Common myeloid progenitor, CD34-positive (primary cell): ENCODE data around the gene ADAMTS5.

Experiments used
- CTCF ChIA-PET: fragments of 350-600 bp; sonication (Branson Sonifier 250); formaldehyde crosslinking; loops from one replicate; lab custom pipeline; 2021; ENCODE audit warnings: antibody characterized with exemption; lab: Charles Lee
- POLR2A ChIA-PET: fragments of 350-600 bp; sonication (Branson Sonifier 250); formaldehyde crosslinking; loops from one replicate; lab custom pipeline; 2021; ENCODE audit warnings: antibody characterized with exemption; lab: Charles Lee
- DNase-seq, 3 donors: peaks; one replicate each; pipeline versions ENCODE4 v3.0.0 to v3.0.0-alpha.2; 2013
- H3K27ac ChIP-seq, 2 experiments: 1 replicate in 1 of 2; 2 replicates in 1 of 2; pipeline ENCODE4 v1.7.0; 2013; ENCODE audit warnings: inconsistent platforms in 2 of 2, low read length in 2 of 2, mild to moderate bottlenecking in 2 of 2, low read depth in 1 of 2, moderate library complexity in 1 of 2; ENCODE audit not compliant: severe bottlenecking in 2 of 2, insufficient read depth in 1 of 2, poor library complexity in 1 of 2
- H3K27me3 ChIP-seq, 5 experiments: replicated peaks in 2 of 5; 1 replicate in 3 of 5; 2 replicates in 2 of 5; pipeline versions ENCODE4 v1.6.1 to v1.7.0; 2013; ENCODE audit warnings: low read length in 4 of 5, mild to moderate bottlenecking in 2 of 5, moderate library complexity in 2 of 5, inconsistent platforms in 1 of 5; ENCODE audit not compliant: insufficient read depth in 5 of 5, control insufficient read depth in 4 of 5
- H3K36me3 ChIP-seq, 4 experiments: 1 replicate in 2 of 4; 2 replicates in 2 of 4; pipeline versions ENCODE4 v1.6.1 to v1.7.0; 2013; ENCODE audit warnings: low read length in 3 of 4, control low read depth in 1 of 4, mild to moderate bottlenecking in 1 of 4; ENCODE audit not compliant: control insufficient read depth in 4 of 4, insufficient read depth in 4 of 4
- H3K4me1 ChIP-seq, 4 experiments: 1 replicate in 3 of 4; 2 replicates in 1 of 4; pipeline versions ENCODE4 v1.6.1 to v1.7.1; 2013; ENCODE audit warnings: low read length in 3 of 4, mild to moderate bottlenecking in 3 of 4, control low read depth in 1 of 4, inconsistent platforms in 1 of 4, moderate library complexity in 1 of 4; ENCODE audit not compliant: control insufficient read depth in 4 of 4, insufficient read depth in 4 of 4; ENCODE audit errors: control extremely low read depth in 1 of 4
- H3K4me3 ChIP-seq, 7 experiments: 1 replicate in 4 of 7; 2 replicates in 3 of 7; pipeline versions ENCODE4 v1.5.1 to v1.7.0; 2013; ENCODE audit warnings: mild to moderate bottlenecking in 7 of 7, low read length in 6 of 7, moderate library complexity in 6 of 7, inconsistent platforms in 2 of 7, low read depth in 2 of 7, control low read depth in 1 of 7; ENCODE audit not compliant: insufficient read depth in 4 of 7, control insufficient read depth in 1 of 7; ENCODE audit errors: extremely low read depth in 1 of 7
- H3K9me3 ChIP-seq, 5 experiments: 1 replicate in 4 of 5; 2 replicates in 1 of 5; pipeline versions ENCODE4 v1.6.1 to v1.7.1; 2013; ENCODE audit warnings: low read length in 4 of 5, mild to moderate bottlenecking in 2 of 5, inconsistent platforms in 1 of 5, low read depth in 1 of 5, moderate library complexity in 1 of 5; ENCODE audit not compliant: control insufficient read depth in 4 of 5, insufficient read depth in 2 of 5; ENCODE audit errors: control extremely low read depth in 1 of 5
- WGBS: methylation state at CpG from one replicate; pipeline ENCODE4 v1.1.5; 2013; ENCODE audit not compliant: insufficient coverage; 5-methylcytosine and 5-hydroxymethylcytosine counted together

The ADAMTS5 gene

GRCh38 chr21:26923986-26924385 lies 42.9 kb downstream of the ADAMTS5 start:
- no peaks in the 10 kb centered on the region for H3K4me1 ChIP-seq
- no peak for DNase-seq
- no peak overlapping the region for H3K27ac ChIP-seq
- ChIA-PET POLR2A (no interaction called here), CTCF (no interaction called here)
- no peaks in the 10 kb centered on the region for H3K9me3 ChIP-seq
- 92% methylated on average over 10 of the region's 10 CpGs for WGBS
- H3K27me3 ChIP-seq = no peaks in the 10 kb centered on the region
- H3K4me3 ChIP-seq = no peak overlapping the region
- H3K36me3 ChIP-seq = no peaks in the 10 kb centered on the region

GRCh38 chr21:26920055-26920454 lies 46.8 kb downstream of the ADAMTS5 start:
- ChIA-PET CTCF (no interaction called here), POLR2A (no interaction called here)
- H3K4me3 ChIP-seq = no peak overlapping the region
- no peak overlapping the region for H3K27ac ChIP-seq
- no peak for DNase-seq
- H3K36me3 ChIP-seq = no peaks in the 10 kb centered on the region
- no peaks in the 10 kb centered on the region for H3K27me3 ChIP-seq
- H3K9me3 ChIP-seq = no peaks in the 10 kb centered on the region
- no peaks in the 10 kb centered on the region for H3K4me1 ChIP-seq

- Histone ChIP-seq H3K27ac (no peak overlapping the region), H3K27me3 (no peaks in the 10 kb centered on the region), H3K9me3 (peaks cover 0 to 2% (median 0%) of the 10 kb centered on the region in 5 experiments), H3K36me3 (no peaks in the 10 kb centered on the region), H3K4me1 (no peaks in the 10 kb centered on the region), H3K4me3 (no peak overlapping the region)
- POLR2A ChIA-PET = interaction anchor here (0.6 kb wide), 1 partner anchor 1108 kb away, joined by 5 read pairs; no protein-coding TSS in a partner anchor
- WGBS = 100% methylated on average over 4 of the region's 8 CpGs
- CTCF ChIA-PET = no interaction called here
- no peak for DNase-seq
Observed at GRCh38 chr21:26918323-26919079, 48.4 kb downstream of the ADAMTS5 start.

GRCh38 chr21:26916799-26917198 lies 50.1 kb downstream of the ADAMTS5 start:
- DNase-seq = no peak
- Histone ChIP-seq H3K9me3 (peaks cover 0 to 2% (median 0%) of the 10 kb centered on the region in 5 experiments), H3K36me3 (no peaks in the 10 kb centered on the region), H3K4me1 (no peaks in the 10 kb centered on the region), H3K27me3 (no peaks in the 10 kb centered on the region), H3K27ac (no peak overlapping the region), H3K4me3 (no peak overlapping the region)
- no CpG with 5 or more reads among the region's 2 CpGs for WGBS
- ChIA-PET POLR2A (no interaction called here), CTCF (no interaction called here)

GRCh38 chr21:26914557-26914956 lies 52.3 kb downstream of the ADAMTS5 start:
- Histone ChIP-seq H3K36me3 (no peaks in the 10 kb centered on the region), H3K9me3 (peaks cover 0 to 2% (median 0%) of the 10 kb centered on the region in 5 experiments), H3K4me3 (no peak overlapping the region), H3K27me3 (no peaks in the 10 kb centered on the region), H3K27ac (no peak overlapping the region), H3K4me1 (no peaks in the 10 kb centered on the region)
- DNase-seq = no peak
- POLR2A ChIA-PET = no interaction called here
- CTCF ChIA-PET = no interaction called here

- H3K4me1 ChIP-seq = no peaks in the 10 kb centered on the region
- DNase-seq = no peak
- no peaks in the 10 kb centered on the region for H3K36me3 ChIP-seq
- H3K27ac ChIP-seq = no peak overlapping the region
- CTCF ChIA-PET = no interaction called here
- no CpG with 5 or more reads among the region's 1 CpG for WGBS
- H3K4me3 ChIP-seq = no peak overlapping the region
- peaks cover 0 to 2% (median 0%) of the 10 kb centered on the region in 5 experiments for H3K9me3 ChIP-seq
- H3K27me3 ChIP-seq = no peaks in the 10 kb centered on the region
- POLR2A ChIA-PET = no interaction called here
Observed at GRCh38 chr21:26912466-26912865, 54.4 kb downstream of the ADAMTS5 start.

GRCh38 chr21:26909972-26910371 lies 56.9 kb downstream of the ADAMTS5 start:
- H3K36me3 ChIP-seq = no peaks in the 10 kb centered on the region
- ChIA-PET CTCF (no interaction called here), POLR2A (no interaction called here)
- H3K4me1 ChIP-seq = no peaks in the 10 kb centered on the region
- H3K27ac ChIP-seq = no peak overlapping the region
- no peak overlapping the region for H3K4me3 ChIP-seq
- DNase-seq = no peak
- H3K9me3 ChIP-seq = peaks cover 0 to 2% (median 0%) of the 10 kb centered on the region in 5 experiments
- no peaks in the 10 kb centered on the region for H3K27me3 ChIP-seq
- WGBS = no CpG with 5 or more reads among the region's 3 CpGs
